ENCODE results near the gene HSP90AB1.

HSP90AB1 gene

GRCh38 chr6:44255105-44255808 is 8.4 kb downstream of the HSP90AB1 start:
- DNase-seq (ENCODE audit: low read depth in 2 of 2), result no peak

- DNase-seq (ENCODE audit: low read depth in 2 of 2), result no peak
Measured at GRCh38 chr6:44255871-44256774, 9.2 kb downstream of the HSP90AB1 start.

GRCh38 chr6:44256775-44257024 is 9.8 kb downstream of the HSP90AB1 start:
- no peak for DNase-seq (ENCODE audit: low read depth in 2 of 2)

- peak in 1 of 2 donors; percentile 50 for DNase-seq (ENCODE audit: low read depth in 2 of 2)
Measured at GRCh38 chr6:44257025-44257752, 10.3 kb downstream of the HSP90AB1 start, which contains the start of gene SLC35B2. TSS of gene SLC35B2 (minus strand) at chr6:44257528. CDS start at chr6:44257410, 118 bp downstream.

GRCh38 chr6:44257753-44258324 is 10.9 kb downstream of the HSP90AB1 start:
- DNase-seq (ENCODE audit: low read depth in 2 of 2), result no peak

GRCh38 chr6:44258325-44258863 is 11.5 kb downstream of the HSP90AB1 start:
- no peak for DNase-seq (ENCODE audit: low read depth in 2 of 2)

GRCh38 chr6:44258921-44259320 is 12.0 kb downstream of the HSP90AB1 start:
- no peak for DNase-seq (ENCODE audit: low read depth in 2 of 2)

- no peak for DNase-seq (ENCODE audit: low read depth in 2 of 2)
Measured at GRCh38 chr6:44260011-44260410, 13.1 kb downstream of the HSP90AB1 start.

GRCh38 chr6:44260451-44261297 is 13.8 kb downstream of the HSP90AB1 start:
- no peak for DNase-seq (ENCODE audit: low read depth in 2 of 2)

- DNase-seq (ENCODE audit: low read depth in 2 of 2), result no peak
Measured at GRCh38 chr6:44261581-44261980, 14.7 kb downstream of the HSP90AB1 start.

- no peak for DNase-seq (ENCODE audit: low read depth in 2 of 2)
Measured at GRCh38 chr6:44262467-44263353, 15.8 kb downstream of the HSP90AB1 start.

- no peak for DNase-seq (ENCODE audit: low read depth in 2 of 2)
Measured at GRCh38 chr6:44263354-44264100, 16.6 kb downstream of the HSP90AB1 start.

- DNase-seq (ENCODE audit: low read depth in 2 of 2), result no peak
Measured at GRCh38 chr6:44264154-44265006, 17.5 kb downstream of the HSP90AB1 start.

GRCh38 chr6:44265007-44265721 is 18.3 kb downstream of the HSP90AB1 start, which contains the start of gene NFKBIE:
TSS of gene NFKBIE (minus strand) at chr6:44265551. CDS start at chr6:44265346, 205 bp downstream.
- DNase-seq (ENCODE audit: low read depth in 2 of 2), result peak; percentile 94 to 95

GRCh38 chr6:44265722-44266233 is 18.9 kb downstream of the HSP90AB1 start:
- no peak for DNase-seq (ENCODE audit: low read depth in 2 of 2)

- DNase-seq (ENCODE audit: low read depth in 2 of 2), result no peak
Measured at GRCh38 chr6:44266347-44266746, 19.4 kb downstream of the HSP90AB1 start.

GRCh38 chr6:44267252-44267651 is 20.4 kb downstream of the HSP90AB1 start:
- no peak for DNase-seq (ENCODE audit: low read depth in 2 of 2)

Data from activated CD4-positive, alpha-beta T cell treated with anti-CD3 and anti-CD28 coated beads for 24 hours (primary cell).